GM12878 (cell line): ENCODE data around the gene ZNF581. TPM values are rescaled to one million over a fixed set of nuclear protein-coding genes. Genes with fewer than 3 reads are reported as not detected.

Experiments used
- ATAC-seq: fragments of 200-7000 bp; cut with Tn5 transposase; 3 replicates; pipeline ENCODE4 v1.9.1; 2020; ENCODE audit warnings: mild to moderate bottlenecking, moderate library complexity
- BruUV-seq: library from RNA; stranded (reverse); fragments of 400-500 nt; replicated peaks from 2 replicates; lab custom pipeline; 2021; lab: Mats Ljungman, UMichigan
- CTCF ChIA-PET: fragments of 300-600 bp; sonication (Branson Sonifier 250); formaldehyde crosslinking; extraction: SDS; loops from one replicate; lab custom pipeline; 2021; ENCODE audit warnings: inconsistent platforms; lab: Yijun Ruan, JAX
- POLR2A ChIA-PET: fragments of 350-600 bp; formaldehyde crosslinking; extraction: SDS; loops from one replicate; lab custom pipeline; 2021; ENCODE audit warnings: inconsistent platforms; lab: Charles Lee
- RAD21 ChIA-PET: fragments of 300-600 bp; sonication (Branson Sonifier 250); formaldehyde crosslinking; loops from one replicate; lab custom pipeline; 2023; ENCODE audit warnings: antibody characterized with exemption; ENCODE audit not compliant: unreplicated experiment; lab: Charles Lee
- SMC1A ChIA-PET: fragments of 300-600 bp; sonication (Branson Sonifier 250); formaldehyde crosslinking; loops from one replicate; lab custom pipeline; 2023; ENCODE audit not compliant: unreplicated experiment, uncharacterized antibody; lab: Charles Lee
- DNase-seq: peaks from one replicate; pipeline ENCODE4 v3.0.0-alpha.2; 2011; ENCODE audit warnings: low read depth, low spot score
- FAIRE-seq: peaks from 3 replicates; lab custom pipeline; 2011; peaks lifted over from hg19 to GRCh38; lab: Jason Lieb, UNC
- H2AFZ ChIP-seq: 2 replicates; pipeline ENCODE4 v1.6.0; 2011; ENCODE audit warnings: low read depth, low read length, control low read depth; ENCODE audit not compliant: control insufficient read depth
- H3K27ac ChIP-seq: 2 replicates; pipeline ENCODE4 v1.5.1; 2011; ENCODE audit warnings: control low read depth; ENCODE audit not compliant: control insufficient read depth, insufficient read depth
- H3K27me3 ChIP-seq, 2 experiments: replicated peaks in 1 of 2; 2 replicates each; pipeline versions ENCODE4 v1.6.0 to v1.6.1; 2011; ENCODE audit warnings: low read length in 1 of 2; ENCODE audit not compliant: control insufficient read depth in 2 of 2, insufficient read depth in 2 of 2
- H3K36me3 ChIP-seq, 2 experiments: 2 replicates each; pipeline ENCODE4 v1.5.1; 2011; ENCODE audit warnings: low read length in 1 of 2; ENCODE audit not compliant: control insufficient read depth in 2 of 2, insufficient read depth in 2 of 2
- H3K4me1 ChIP-seq: 2 replicates; pipeline ENCODE4 v1.6.1; 2011; ENCODE audit warnings: mild to moderate bottlenecking, low read length, moderate library complexity, mixed read lengths; ENCODE audit not compliant: control insufficient read depth, insufficient read depth
- H3K4me2 ChIP-seq: 2 replicates; pipeline ENCODE4 v1.6.0; 2011; ENCODE audit warnings: control low read depth; ENCODE audit not compliant: control insufficient read depth, insufficient read depth
- H3K4me3 ChIP-seq: fragments of 200-600 bp; sonication (generic); 2 replicates; pipeline ENCODE4 v1.5.1; 2016
- H3K79me2 ChIP-seq: 2 replicates; pipeline ENCODE4 v1.6.0; 2011; ENCODE audit warnings: low read length; ENCODE audit not compliant: control insufficient read depth, insufficient read depth
- H3K9ac ChIP-seq: 2 replicates; pipeline ENCODE4 v1.8.0; 2011; ENCODE audit warnings: low read length, control low read depth, mixed read lengths; ENCODE audit not compliant: control insufficient read depth, insufficient read depth
- H3K9me3 ChIP-seq: replicated peaks from 3 replicates; pipeline ENCODE4 v1.5.1; 2011; ENCODE audit warnings: mild to moderate bottlenecking, low read length; ENCODE audit not compliant: control insufficient read depth, insufficient read depth
- H4K20me1 ChIP-seq: 2 replicates; pipeline ENCODE4 v1.6.0; 2011; ENCODE audit not compliant: control insufficient read depth, insufficient read depth
- JUNB ChIP-seq: IDR thresholded peaks from 2 replicates; pipeline ENCODE4 v1.6.1; 2016; ENCODE audit warnings: antibody characterized with exemption, mild to moderate bottlenecking
- NR2C1 ChIP-seq: fragments of 450-650 bp; IDR thresholded peaks from 2 replicates; pipeline ENCODE4 v1.6.1; 2017; ENCODE audit warnings: antibody characterized with exemption, mild to moderate bottlenecking, moderate library complexity
- NRF1 ChIP-seq: conservative IDR thresholded peaks from 2 replicates; pipeline ENCODE4 v1.6.1; 2011; ENCODE audit warnings: mild to moderate bottlenecking, low read depth, low read length, improper control_type of control experiment
- SREBF2 ChIP-seq: IDR thresholded peaks from 2 replicates; pipeline ENCODE4 v1.6.1; 2012; ENCODE audit warnings: mild to moderate bottlenecking, low read length
- STAT3 ChIP-seq: IDR thresholded peaks from 2 replicates; pipeline ENCODE4 v1.6.1; 2011; ENCODE audit warnings: low read depth, low read length, improper control_type of control experiment
- ZBTB33 ChIP-seq: fragments of 450-650 bp; IDR thresholded peaks from 2 replicates; pipeline ENCODE4 v1.6.1; 2017; ENCODE audit warnings: mild to moderate bottlenecking
- ZBTB4 ChIP-seq: fragments of 450-650 bp; formaldehyde crosslinking; IDR thresholded peaks from 2 replicates; pipeline ENCODE4 v1.4.0; 2022; ENCODE audit warnings: mild to moderate bottlenecking, moderate library complexity
- WGBS: methylation state at CpG from one replicate; pipeline ENCODE4 v1.1.6; 2016; ENCODE audit warnings: low lambda C conversion rate; ENCODE audit not compliant: insufficient replicate concordance, insufficient coverage; ENCODE audit errors: missing lambda C conversion rate; 5-methylcytosine and 5-hydroxymethylcytosine counted together
- in situ Hi-C: fragments of 300-500 bp; cut with MboI; formaldehyde crosslinking; loops from 9 replicates; pipeline ENCODE4 v1.14.3; 2018; ENCODE audit warnings: mixed read lengths
- intact Hi-C: fragments of 100-400 bp; cut with micrococcal nuclease; formaldehyde crosslinking; loops from one replicate; pipeline ENCODE4 v1.14.2; 2022; ENCODE audit not compliant: unreplicated experiment
- polyA plus RNA-seq, 11 experiments: library from polyadenylated mRNA; depleted of rRNA in 4 of 11; unstranded in 6 of 11; stranded (reverse) in 5 of 11; fragments of >200 nt; fragmentation: Nextera tagmentation in 4 of 11; fragmentation: Illumina TruSeq in 1 of 11; extraction: Ambion mirVana in 4 of 11; extraction: Trizol in 1 of 11; gene quantifications; 1 replicate in 1 of 11; 2 replicates in 10 of 11; pipeline versions ENCODE4 v1.2.1 to v1.2.3, GENCODE V29; 2011 to 2016; ENCODE audit warnings: inconsistent platforms in 2 of 11, missing spikeins in 2 of 11, low read depth in 1 of 11
- total RNA-seq, 4 experiments: library from RNA; depleted of rRNA in 3 of 4; stranded (reverse); fragments of >200 nt in 3 of 4; fragmentation: Illumina TruSeq in 1 of 4; extraction: Trizol in 1 of 4; gene quantifications; 2 replicates each; pipeline versions ENCODE4 v1.2.1 to v1.2.3, GENCODE V29; 2013 to 2021

Gene ZNF581
- total and polyA plus RNA-seq, 10 of the 15 experiments (the other 5 are each of a cell fraction or from before 2014, with no cell fraction given) = 4.7 to 45.4 (median 22.2) TPM

- H3K9me3 ChIP-seq = no peaks in the 10 kb centered on the region
- DNase-seq = no peak
- CTCF ChIA-PET = interaction anchor here (1.8 kb wide), 1 partner anchor 29 kb away, joined by 6 read pairs; no protein-coding TSS in a partner anchor
- H3K4me2 ChIP-seq = no peak overlapping the region
- no peak overlapping the region for H2AFZ ChIP-seq
- no peak overlapping the region for H3K9ac ChIP-seq
- no peak for FAIRE-seq
- in situ Hi-C loops = no loop called here
- H3K4me3 ChIP-seq = no peak overlapping the region
- WGBS = 98% methylated on average over 56 of the region's 60 CpGs
- no peak for TF ChIP-seq ZBTB33
- no peak for TF ChIP-seq JUNB
- no peak for TF ChIP-seq ZBTB4
- no peak for TF ChIP-seq NR2C1
- TF ChIP-seq SREBF2 = no peak
- TF ChIP-seq NRF1 = no peak
- TF ChIP-seq STAT3 = no peak
- no peak overlapping the region for H3K27ac ChIP-seq
- intact Hi-C loops = loop anchor here (5.0 kb wide), 1 partner anchor 40 kb away; the partner anchor contains the start of genes ZNF580 and ZNF581
- no peaks in the 10 kb centered on the region for H4K20me1 ChIP-seq
- POLR2A ChIA-PET = no interaction called here
- no TSS peak for BruUV-seq
- H3K79me2 ChIP-seq = peaks cover 24% of the 10 kb centered on the region
- H3K27me3 ChIP-seq = no peaks in the 10 kb centered on the region
- peaks cover 10% of the 10 kb centered on the region; the same call in 1 of the 2 replicates for H3K4me1 ChIP-seq
- SMC1A ChIA-PET = no interaction called here
- RAD21 ChIA-PET = no interaction called here
- H3K36me3 ChIP-seq = no peaks in the 10 kb centered on the region
- no peak for ATAC-seq
Observed at GRCh38 chr19:55602104-55603001, 41.1 kb upstream of the ZNF581 start.
